ENCODE measurements around the gene AK6.

The AK6 gene

GRCh38 chr5:69305512-69305911, 63.8 kb downstream of the AK6 start:
- Histone ChIP-seq H3K4me3 (replicated peaks; ENCODE audit: low read depth, low read length) (no peak overlapping the region), H3K27me3 (replicated peaks; ENCODE audit: control insufficient read depth, insufficient read depth, low read length) (no peaks in the 10 kb centered on the region), H3K36me3 (ENCODE audit: control insufficient read depth, insufficient read depth, low read length) (no peaks in the 10 kb centered on the region)
- DNase-seq (ENCODE audit: extremely low read depth, insufficient read length) = no peak
- TF ChIP-seq CTCF (IDR thresholded peaks at IDR 0.05; ENCODE audit: insufficient read depth, low read length, poor library complexity, severe bottlenecking) = no peak

Measured in GM06990 (cell line).